Ovary (tissue), 3 donors: Measurements from ENCODE around the gene NEMP2.

Source experiments
- CTCF ChIP-seq, 3 donors: fragments of 450-650 bp in 2 of 3; fragments of 200-600 bp in 1 of 3; IDR thresholded peaks; one replicate each; pipeline versions ENCODE4 v1.5.1 to v1.8.0; 2016 to 2022; ENCODE audit warnings: antibody characterized with exemption in 3 of 3, mild to moderate bottlenecking in 1 of 3
- POLR2A ChIP-seq: fragments of 450-650 bp; IDR thresholded peaks from one replicate; pipeline ENCODE4 v1.6.1; 2017; ENCODE audit warnings: antibody characterized with exemption, mild to moderate bottlenecking, moderate library complexity
- donor health status: DM: no; HTN: no; CAD: no.

- TF ChIP-seq CTCF (IDR thresholded peaks at IDR 0.05) = no peak
- TF ChIP-seq POLR2A = no peak
Observed at GRCh38 chr2:190481339-190481738, 53.2 kb downstream of the NEMP2 start.
